Astrocyte (in vitro differentiated cells and primary cell): ENCODE measurements around the gene CEMP1. TPM values are rescaled to one million over a fixed set of nuclear protein-coding genes. Genes with fewer than 3 reads are reported as not detected.
"Not testable (repeated sequence)": the region's sequence is repeated elsewhere in the genome, so short reads cannot be mapped to it uniquely, and the experiment has no call there.

Source experiments
- DNase-seq: peaks from one replicate; pipeline ENCODE4 v3.0.0-alpha.2; 2010; ENCODE audit warnings: low read depth
- FAIRE-seq: peaks from 2 replicates; lab custom pipeline; 2011; peaks lifted over from hg19 to GRCh38; lab: Jason Lieb, UNC
- H2AFZ ChIP-seq: 2 replicates; pipeline ENCODE4 v1.6.0; 2012; ENCODE audit warnings: low read depth, low read length, inconsistent platforms
- H3K27ac ChIP-seq: 2 replicates; pipeline ENCODE4 v1.5.1; 2011; ENCODE audit warnings: low read depth, low read length, inconsistent platforms
- H3K27me3 ChIP-seq: 2 replicates; pipeline ENCODE4 v1.6.0; 2011; ENCODE audit warnings: low read length, inconsistent platforms; ENCODE audit not compliant: insufficient read depth
- H3K36me3 ChIP-seq: 2 replicates; pipeline ENCODE4 v1.5.1; 2011; ENCODE audit warnings: low read length, inconsistent platforms; ENCODE audit not compliant: insufficient read depth
- H3K4me1 ChIP-seq: 2 replicates; pipeline ENCODE4 v1.5.1; 2011; ENCODE audit warnings: low read length, inconsistent platforms; ENCODE audit not compliant: insufficient read depth
- H3K4me2 ChIP-seq: 2 replicates; pipeline ENCODE4 v1.6.0; 2012; ENCODE audit warnings: low read length, inconsistent platforms
- H3K4me3 ChIP-seq: 2 replicates; pipeline ENCODE4 v1.5.1; 2011; ENCODE audit warnings: low read depth, mild to moderate bottlenecking, low read length, inconsistent platforms; ENCODE audit not compliant: insufficient read depth
- H3K79me2 ChIP-seq: 2 replicates; pipeline ENCODE4 v1.6.0; 2012; ENCODE audit warnings: mild to moderate bottlenecking, low read length, inconsistent platforms; ENCODE audit not compliant: insufficient read depth
- H3K9ac ChIP-seq: 2 replicates; pipeline ENCODE4 v1.6.0; 2012; ENCODE audit warnings: mild to moderate bottlenecking, low read length, inconsistent platforms
- H3K9me3 ChIP-seq: 2 replicates; pipeline ENCODE4 v1.5.1; 2012; ENCODE audit warnings: low read depth, mild to moderate bottlenecking, low read length, inconsistent platforms; ENCODE audit not compliant: insufficient read depth
- H4K20me1 ChIP-seq: 2 replicates; pipeline ENCODE4 v1.6.0; 2012; ENCODE audit warnings: low read length, inconsistent platforms; ENCODE audit not compliant: insufficient read depth
- H3K27ac Mint-ChIP-seq: one replicate; pipeline ENCODE4 v1.8.0; 2021; ENCODE audit warnings: mild to moderate bottlenecking, mixed read lengths; ENCODE audit not compliant: unreplicated experiment
- H3K27me3 Mint-ChIP-seq: one replicate; pipeline ENCODE4 v1.8.0; 2021; ENCODE audit warnings: low read depth, mixed read lengths; ENCODE audit not compliant: unreplicated experiment
- H3K36me3 Mint-ChIP-seq: one replicate; pipeline ENCODE4 v1.8.0; 2021; ENCODE audit warnings: low read depth, mixed read lengths; ENCODE audit not compliant: unreplicated experiment
- H3K4me1 Mint-ChIP-seq: one replicate; pipeline ENCODE4 v1.8.0; 2021; ENCODE audit warnings: low read depth, mixed read lengths; ENCODE audit not compliant: unreplicated experiment
- H3K4me3 Mint-ChIP-seq: one replicate; pipeline ENCODE4 v1.8.0; 2021; ENCODE audit warnings: mild to moderate bottlenecking, moderate library complexity, mixed read lengths; ENCODE audit not compliant: unreplicated experiment
- H3K9me3 Mint-ChIP-seq: one replicate; pipeline ENCODE4 v1.8.0; 2021; ENCODE audit warnings: mild to moderate bottlenecking, mixed read lengths; ENCODE audit not compliant: unreplicated experiment
- total RNA-seq: library from RNA; stranded (reverse); gene quantifications from 2 replicates; pipeline ENCODE4 v1.2.1, GENCODE V29; 2021

The CEMP1 gene
- total RNA-seq, 1 donor from 2014 or later, result not detected

DNA sequence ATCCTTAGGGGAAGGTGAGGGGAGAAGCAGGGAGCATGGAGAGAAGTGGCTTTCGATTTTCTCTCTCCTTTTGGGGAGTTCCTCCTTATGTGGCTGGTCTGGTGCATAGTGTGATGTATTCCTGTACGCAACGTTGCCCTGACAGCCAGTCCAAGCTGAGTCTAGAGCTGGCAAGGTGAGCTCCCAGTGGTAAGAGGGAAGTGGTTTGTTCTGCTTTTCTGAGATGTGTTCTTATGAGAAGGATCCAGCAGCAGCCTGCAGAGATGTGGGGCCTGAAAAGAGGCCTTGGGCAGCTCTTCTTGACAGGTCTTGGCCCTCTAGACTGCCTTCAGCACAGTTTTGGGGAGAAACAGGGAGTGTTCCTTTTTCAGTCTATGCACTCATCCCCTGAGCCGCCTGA, 9.7 kb upstream of the CEMP1 start:
- not testable (repeated sequence) for H3K27ac Mint-ChIP-seq, H3K9me3 ChIP-seq, H3K9me3 Mint-ChIP-seq, H3K9ac ChIP-seq, FAIRE-seq, H3K27me3 ChIP-seq, H3K27me3 Mint-ChIP-seq, H3K36me3 Mint-ChIP-seq, H3K4me1 ChIP-seq, H3K4me3 ChIP-seq, DNase-seq, H3K27ac ChIP-seq, H2AFZ ChIP-seq, H3K36me3 ChIP-seq, H3K4me2 ChIP-seq
- Histone ChIP-seq H4K20me1 (peaks cover 53% of the 10 kb centered on the region), H3K79me2 (peaks cover 57% of the 10 kb centered on the region)
- peaks cover 17% of the 10 kb centered on the region for H3K4me1 Mint-ChIP-seq
- peak overlapping the region; percentile 66 for H3K4me3 Mint-ChIP-seq

GRCh38 chr16:2539845-2540458, 8.7 kb upstream of the CEMP1 start:
- H3K4me1 ChIP-seq, H3K27ac ChIP-seq, FAIRE-seq, H3K9me3 Mint-ChIP-seq, H3K27me3 ChIP-seq, H3K36me3 ChIP-seq, H3K9me3 ChIP-seq, H3K27ac Mint-ChIP-seq, H2AFZ ChIP-seq, H3K36me3 Mint-ChIP-seq, H3K27me3 Mint-ChIP-seq, H3K9ac ChIP-seq, H3K4me3 ChIP-seq, DNase-seq: not testable (repeated sequence)
- H3K4me2 ChIP-seq, result peak overlapping the region; percentile 92
- peaks cover 48% of the 10 kb centered on the region for H3K79me2 ChIP-seq
- peaks cover 43% of the 10 kb centered on the region for H4K20me1 ChIP-seq
- H3K4me1 Mint-ChIP-seq, result peaks cover 23% of the 10 kb centered on the region
- peak overlapping the region; percentile 88 for H3K4me3 Mint-ChIP-seq

- H3K4me3 ChIP-seq, H3K9ac ChIP-seq, H3K4me1 ChIP-seq, H3K27ac Mint-ChIP-seq, H3K9me3 ChIP-seq, H3K36me3 ChIP-seq, H3K27ac ChIP-seq, H3K36me3 Mint-ChIP-seq, H3K27me3 ChIP-seq, FAIRE-seq, H3K9me3 Mint-ChIP-seq, DNase-seq, H3K27me3 Mint-ChIP-seq, H2AFZ ChIP-seq: not testable (repeated sequence)
- Histone ChIP-seq H4K20me1 (peaks cover 39% of the 10 kb centered on the region), H3K4me2 (peak overlapping the region; percentile 92), H3K79me2 (peaks cover 44% of the 10 kb centered on the region)
- Mint-ChIP-seq H3K4me1 (peaks cover 24% of the 10 kb centered on the region), H3K4me3 (peak overlapping the region; percentile 88)
These were observed 8.1 kb upstream of the CEMP1 start for GRCh38 chr16:2539192-2539844.
